ENCODE measurements around the gene GPNMB.

The GPNMB gene

GRCh38 chr7:23212841-23213240, 33.7 kb upstream of the GPNMB start:
- H3K23ac ChIP-seq (ENCODE audit: low read length), result no peak overlapping the region
- no peak overlapping the region for H4K91ac ChIP-seq (ENCODE audit: low read depth, low read length)
- no peak overlapping the region for H2BK5ac ChIP-seq (ENCODE audit: low read depth, low read length, poor library complexity)
- no peak overlapping the region for H4K8ac ChIP-seq (ENCODE audit: low read depth, low read length)
- no peak overlapping the region for H3K4me2 ChIP-seq (ENCODE audit: low read length)
- no peaks in the 10 kb centered on the region for H3K27me3 ChIP-seq (ENCODE audit: insufficient read depth, low read length)
- no peak overlapping the region for H2AK5ac ChIP-seq (ENCODE audit: low read length)
- no peak for DNase-seq
- H3K79me2 ChIP-seq (ENCODE audit: control insufficient read depth, insufficient read depth, low read length, poor library complexity), result no peaks in the 10 kb centered on the region
- H3K36me3 ChIP-seq (ENCODE audit: control insufficient read depth in 1 of 2, insufficient read depth in 2 of 2, low read length in 2 of 2), result no peaks in the 10 kb centered on the region
- H3K14ac ChIP-seq (ENCODE audit: low read length), result no peak overlapping the region
- H3K4me1 ChIP-seq (ENCODE audit: control insufficient read depth in 1 of 2, insufficient read depth in 2 of 2, low read length in 2 of 2), result no peaks in the 10 kb centered on the region
- no peak overlapping the region for H2AFZ ChIP-seq (ENCODE audit: insufficient read depth, low read length, poor library complexity)
- H3K9me3 ChIP-seq (ENCODE audit: insufficient read depth, low read depth, low read length), result no peaks in the 10 kb centered on the region
- H3K18ac ChIP-seq (ENCODE audit: low read length), result no peak overlapping the region
- H3K79me1 ChIP-seq (ENCODE audit: low read length), result no peaks in the 10 kb centered on the region
- no peak overlapping the region for H2BK120ac ChIP-seq (ENCODE audit: insufficient read depth, low read length, poor library complexity)
- no peak overlapping the region for H3K4me3 ChIP-seq (ENCODE audit: low read depth, low read length)
- no CpG with 5 or more reads among the region's 4 CpGs for WGBS (ENCODE audit: extremely low coverage, insufficient coverage, insufficient read length)
- no peak overlapping the region for H3K4ac ChIP-seq (ENCODE audit: low read depth, low read length)
- no peak overlapping the region for H4K12ac ChIP-seq (ENCODE audit: low read depth, low read length)
- H3K9ac ChIP-seq (ENCODE audit: low read length), result no peak overlapping the region
- H2BK12ac ChIP-seq (ENCODE audit: low read length), result no peak overlapping the region
- H3K27ac ChIP-seq (ENCODE audit: low read depth, low read length), result no peak overlapping the region

- Histone ChIP-seq H3K4ac (ENCODE audit: low read depth, low read length) (no peak overlapping the region), H2AFZ (ENCODE audit: insufficient read depth, low read length, poor library complexity) (no peak overlapping the region), H3K9me3 (ENCODE audit: insufficient read depth, low read depth, low read length) (no peaks in the 10 kb centered on the region), H3K14ac (ENCODE audit: low read length) (no peak overlapping the region), H4K8ac (ENCODE audit: low read depth, low read length) (no peak overlapping the region), H3K27ac (ENCODE audit: low read depth, low read length) (no peak overlapping the region), H3K79me2 (ENCODE audit: control insufficient read depth, insufficient read depth, low read length, poor library complexity) (no peaks in the 10 kb centered on the region), H3K4me1 (ENCODE audit: control insufficient read depth in 1 of 2, insufficient read depth in 2 of 2, low read length in 2 of 2) (no peaks in the 10 kb centered on the region), H2BK5ac (ENCODE audit: low read depth, low read length, poor library complexity) (no peak overlapping the region), H3K4me2 (ENCODE audit: low read length) (no peak overlapping the region), H3K79me1 (ENCODE audit: low read length) (no peaks in the 10 kb centered on the region), H3K23ac (ENCODE audit: low read length) (no peak overlapping the region), H4K12ac (ENCODE audit: low read depth, low read length) (no peak overlapping the region), H4K91ac (ENCODE audit: low read depth, low read length) (no peak overlapping the region), H3K9ac (ENCODE audit: low read length) (no peak overlapping the region), H3K36me3 (ENCODE audit: control insufficient read depth in 1 of 2, insufficient read depth in 2 of 2, low read length in 2 of 2) (no peaks in the 10 kb centered on the region), H3K4me3 (ENCODE audit: low read depth, low read length) (no peak overlapping the region), H3K27me3 (ENCODE audit: insufficient read depth, low read length) (no peaks in the 10 kb centered on the region), H2BK120ac (ENCODE audit: insufficient read depth, low read length, poor library complexity) (no peak overlapping the region), H2AK5ac (ENCODE audit: low read length) (no peak overlapping the region), H2BK12ac (ENCODE audit: low read length) (no peak overlapping the region), H3K18ac (ENCODE audit: low read length) (no peak overlapping the region)
- no peak for DNase-seq
- WGBS (ENCODE audit: extremely low coverage, insufficient coverage, insufficient read length), result no CpG with 5 or more reads among the region's 11 CpGs
These were observed 32.8 kb upstream of the GPNMB start for GRCh38 chr7:23213755-23214154.

DNA sequence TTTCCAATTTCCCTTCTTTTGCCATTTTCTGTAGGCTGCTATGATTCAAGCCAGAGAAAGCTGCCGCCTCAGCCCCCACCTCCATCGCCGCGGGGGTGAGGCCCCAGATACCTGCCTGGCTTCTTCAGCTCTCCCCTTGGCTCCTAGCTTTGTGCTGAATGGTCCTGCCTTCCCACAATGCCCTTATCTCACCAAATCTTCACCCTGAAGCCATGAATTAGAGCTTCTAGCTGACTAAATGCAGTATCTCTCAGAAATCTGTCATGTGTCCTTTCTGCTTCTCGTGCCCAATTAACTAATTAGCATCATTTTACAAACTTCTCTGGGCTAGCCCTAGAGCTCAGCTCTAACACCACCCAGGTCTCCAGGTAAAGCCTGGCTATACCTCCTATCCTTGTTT, 32.2 kb upstream of the GPNMB start:
- WGBS (ENCODE audit: extremely low coverage, insufficient coverage, insufficient read length), result no CpG with 5 or more reads among the region's 5 CpGs
- no peak overlapping the region for H2AK5ac ChIP-seq (ENCODE audit: low read length)
- no peak overlapping the region for H3K27ac ChIP-seq (ENCODE audit: low read depth, low read length)
- no peak overlapping the region for H3K18ac ChIP-seq (ENCODE audit: low read length)
- H3K4me3 ChIP-seq (ENCODE audit: low read depth, low read length), result no peak overlapping the region
- H4K8ac ChIP-seq (ENCODE audit: low read depth, low read length), result no peak overlapping the region
- no peaks in the 10 kb centered on the region for H3K27me3 ChIP-seq (ENCODE audit: insufficient read depth, low read length)
- no peaks in the 10 kb centered on the region for H3K4me1 ChIP-seq (ENCODE audit: control insufficient read depth in 1 of 2, insufficient read depth in 2 of 2, low read length in 2 of 2)
- H3K4me2 ChIP-seq (ENCODE audit: low read length), result no peak overlapping the region
- no peak overlapping the region for H3K9ac ChIP-seq (ENCODE audit: low read length)
- no peak overlapping the region for H2BK12ac ChIP-seq (ENCODE audit: low read length)
- no peak for DNase-seq
- no peak overlapping the region for H3K14ac ChIP-seq (ENCODE audit: low read length)
- no peaks in the 10 kb centered on the region for H3K79me2 ChIP-seq (ENCODE audit: control insufficient read depth, insufficient read depth, low read length, poor library complexity)
- no peak overlapping the region for H3K23ac ChIP-seq (ENCODE audit: low read length)
- H2AFZ ChIP-seq (ENCODE audit: insufficient read depth, low read length, poor library complexity), result no peak overlapping the region
- no peak overlapping the region for H3K4ac ChIP-seq (ENCODE audit: low read depth, low read length)
- no peak overlapping the region for H2BK120ac ChIP-seq (ENCODE audit: insufficient read depth, low read length, poor library complexity)
- H3K36me3 ChIP-seq (ENCODE audit: control insufficient read depth in 1 of 2, insufficient read depth in 2 of 2, low read length in 2 of 2), result no peaks in the 10 kb centered on the region
- no peaks in the 10 kb centered on the region for H3K9me3 ChIP-seq (ENCODE audit: insufficient read depth, low read depth, low read length)
- no peaks in the 10 kb centered on the region for H3K79me1 ChIP-seq (ENCODE audit: low read length)
- no peak overlapping the region for H2BK5ac ChIP-seq (ENCODE audit: low read depth, low read length, poor library complexity)
- H4K12ac ChIP-seq (ENCODE audit: low read depth, low read length), result no peak overlapping the region
- no peak overlapping the region for H4K91ac ChIP-seq (ENCODE audit: low read depth, low read length)

DNA sequence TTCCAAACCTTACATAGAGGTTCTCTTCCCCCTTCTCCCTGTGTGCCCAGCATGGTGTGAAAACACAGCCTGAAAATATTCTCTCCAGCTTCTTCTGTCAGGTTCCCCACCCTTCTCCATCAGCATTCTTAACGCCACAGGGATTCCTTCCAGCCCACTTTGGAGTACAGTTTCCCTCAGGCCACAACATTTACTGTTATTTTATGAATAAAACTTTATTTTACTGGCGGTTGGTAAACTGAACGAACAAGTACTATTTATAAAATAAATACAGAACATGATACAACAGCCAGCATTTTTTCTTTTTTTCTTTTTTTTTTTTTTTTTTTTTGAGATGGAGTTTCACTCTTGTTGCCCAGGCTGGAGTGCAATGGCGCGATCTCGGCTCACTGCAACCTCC, 31.6 kb upstream of the GPNMB start:
- Histone ChIP-seq H4K8ac (ENCODE audit: low read depth, low read length) (no peak overlapping the region), H3K9ac (ENCODE audit: low read length) (no peak overlapping the region), H3K79me1 (ENCODE audit: low read length) (no peaks in the 10 kb centered on the region), H2AFZ (ENCODE audit: insufficient read depth, low read length, poor library complexity) (no peak overlapping the region), H3K4ac (ENCODE audit: low read depth, low read length) (no peak overlapping the region), H3K79me2 (ENCODE audit: control insufficient read depth, insufficient read depth, low read length, poor library complexity) (no peaks in the 10 kb centered on the region), H3K27ac (ENCODE audit: low read depth, low read length) (no peak overlapping the region), H3K4me2 (ENCODE audit: low read length) (no peak overlapping the region), H2AK5ac (ENCODE audit: low read length) (no peak overlapping the region), H3K4me3 (ENCODE audit: low read depth, low read length) (no peak overlapping the region), H3K18ac (ENCODE audit: low read length) (no peak overlapping the region), H3K27me3 (ENCODE audit: insufficient read depth, low read length) (no peaks in the 10 kb centered on the region), H2BK5ac (ENCODE audit: low read depth, low read length, poor library complexity) (no peak overlapping the region), H3K23ac (ENCODE audit: low read length) (no peak overlapping the region), H3K14ac (ENCODE audit: low read length) (no peak overlapping the region), H3K36me3 (ENCODE audit: control insufficient read depth in 1 of 2, insufficient read depth in 2 of 2, low read length in 2 of 2) (no peaks in the 10 kb centered on the region), H4K91ac (ENCODE audit: low read depth, low read length) (no peak overlapping the region), H2BK12ac (ENCODE audit: low read length) (no peak overlapping the region), H2BK120ac (ENCODE audit: insufficient read depth, low read length, poor library complexity) (no peak overlapping the region), H4K12ac (ENCODE audit: low read depth, low read length) (no peak overlapping the region), H3K9me3 (ENCODE audit: insufficient read depth, low read depth, low read length) (no peaks in the 10 kb centered on the region), H3K4me1 (ENCODE audit: control insufficient read depth in 1 of 2, insufficient read depth in 2 of 2, low read length in 2 of 2) (no peaks in the 10 kb centered on the region)
- WGBS (ENCODE audit: extremely low coverage, insufficient coverage, insufficient read length), result no CpG with 5 or more reads among the region's 6 CpGs
- DNase-seq, result no peak
